Endometrium (tissue), 2 donors: ENCODE data around the gene ZNF462.
"Not testable (repeated sequence)": the region's sequence is repeated elsewhere in the genome, so short reads cannot be mapped to it uniquely, and the experiment has no call there.

Source experiments
- FAIRE-seq: peaks from 2 replicates; lab custom pipeline; 2012; peaks lifted over from hg19 to GRCh38; lab: Jason Lieb, UNC
- donor health status: control.
- donor health status: control.

ZNF462 gene

DNA sequence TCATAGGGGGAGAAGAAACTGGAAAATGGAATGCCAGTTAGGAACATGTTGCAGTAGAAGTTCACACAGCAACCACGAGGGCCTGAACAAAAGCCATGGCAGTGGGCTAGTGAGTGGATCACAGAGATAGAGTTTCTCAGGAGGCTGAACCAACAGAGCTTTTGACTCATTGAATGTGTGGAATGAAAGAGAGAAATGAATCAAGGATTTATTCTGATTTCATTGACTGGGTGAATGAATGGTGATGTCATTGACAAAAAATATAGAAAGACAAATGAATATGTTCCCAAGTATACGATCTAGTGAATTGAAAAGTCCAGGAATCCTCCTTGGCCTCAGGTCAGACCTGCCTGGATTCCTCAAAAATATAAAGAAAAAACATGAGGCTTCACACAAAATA, 99.2 kb downstream of the ZNF462 start:
- FAIRE-seq = no peak

DNA sequence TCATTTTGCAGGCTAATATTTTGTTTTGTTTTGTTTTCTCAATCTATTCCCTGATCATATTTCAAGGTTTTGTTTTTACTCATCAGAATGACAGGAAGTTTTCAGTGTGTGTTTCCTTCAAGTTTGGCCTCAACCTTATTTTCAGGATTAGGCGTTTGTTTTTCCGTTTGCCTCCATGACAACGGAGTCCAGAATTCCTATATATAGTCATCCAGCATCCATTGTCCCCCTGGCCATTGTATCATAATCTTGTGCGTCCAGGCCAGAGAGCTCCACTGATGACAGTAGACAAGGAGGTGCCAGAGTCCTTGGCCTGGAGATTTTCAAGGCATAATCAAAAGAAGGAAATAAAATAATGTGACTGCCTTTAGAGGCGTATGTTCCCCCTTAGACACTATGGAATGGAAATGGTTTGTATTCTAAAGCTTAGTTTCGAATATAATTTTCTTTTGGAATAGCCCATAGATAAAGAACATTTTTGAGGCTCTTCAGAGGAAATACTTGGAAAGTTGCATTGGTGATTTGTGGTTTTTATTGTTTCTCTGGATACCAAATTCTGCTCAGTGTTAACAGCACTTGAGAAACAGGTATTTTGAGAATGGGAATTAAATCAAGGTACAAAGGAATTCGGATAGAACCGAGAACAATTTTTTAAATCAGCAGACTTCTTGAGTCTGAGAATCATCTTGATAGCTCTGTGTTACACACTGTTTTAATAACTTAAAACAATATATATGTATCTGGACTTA, 99.8 kb downstream of the ZNF462 start:
- FAIRE-seq = no peak

DNA sequence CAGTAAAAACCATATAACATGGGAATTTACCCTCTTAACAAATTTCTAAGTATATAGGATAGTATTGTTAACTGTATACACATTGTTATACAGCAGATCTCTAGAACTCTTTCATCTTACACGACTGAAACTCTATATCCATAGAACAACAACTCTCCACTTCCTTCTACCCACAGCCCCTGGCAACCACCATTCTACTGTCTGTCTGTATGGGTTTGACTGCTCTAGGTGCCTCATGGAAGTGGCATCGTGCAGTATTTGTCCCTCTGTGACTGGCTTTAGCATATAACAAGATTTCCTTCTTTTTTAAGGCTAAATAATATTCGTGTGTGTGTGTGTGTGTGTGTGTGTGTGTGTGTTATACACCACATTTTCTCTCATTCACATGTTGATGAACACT, 100.7 kb downstream of the ZNF462 start:
- FAIRE-seq = no peak

DNA sequence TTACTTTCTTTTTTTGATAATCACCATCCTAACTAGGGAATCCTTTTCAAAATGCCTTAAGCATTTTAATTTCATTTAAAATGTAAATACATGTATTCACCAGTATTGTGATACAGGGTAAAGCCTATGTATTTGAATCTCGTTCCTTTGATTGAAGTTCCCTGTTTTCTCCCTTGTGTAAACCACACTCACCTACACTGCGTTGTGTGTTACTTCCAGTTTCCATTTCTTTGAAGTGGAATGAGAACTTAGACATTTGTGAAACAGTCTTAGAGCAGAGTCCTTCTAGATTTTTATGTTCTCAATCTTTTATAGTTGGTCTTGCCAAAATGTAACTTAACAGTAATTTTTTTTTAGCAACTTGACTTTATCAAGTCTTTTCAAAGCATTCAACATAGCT, 101.4 kb downstream of the ZNF462 start:
- no peak for FAIRE-seq

DNA sequence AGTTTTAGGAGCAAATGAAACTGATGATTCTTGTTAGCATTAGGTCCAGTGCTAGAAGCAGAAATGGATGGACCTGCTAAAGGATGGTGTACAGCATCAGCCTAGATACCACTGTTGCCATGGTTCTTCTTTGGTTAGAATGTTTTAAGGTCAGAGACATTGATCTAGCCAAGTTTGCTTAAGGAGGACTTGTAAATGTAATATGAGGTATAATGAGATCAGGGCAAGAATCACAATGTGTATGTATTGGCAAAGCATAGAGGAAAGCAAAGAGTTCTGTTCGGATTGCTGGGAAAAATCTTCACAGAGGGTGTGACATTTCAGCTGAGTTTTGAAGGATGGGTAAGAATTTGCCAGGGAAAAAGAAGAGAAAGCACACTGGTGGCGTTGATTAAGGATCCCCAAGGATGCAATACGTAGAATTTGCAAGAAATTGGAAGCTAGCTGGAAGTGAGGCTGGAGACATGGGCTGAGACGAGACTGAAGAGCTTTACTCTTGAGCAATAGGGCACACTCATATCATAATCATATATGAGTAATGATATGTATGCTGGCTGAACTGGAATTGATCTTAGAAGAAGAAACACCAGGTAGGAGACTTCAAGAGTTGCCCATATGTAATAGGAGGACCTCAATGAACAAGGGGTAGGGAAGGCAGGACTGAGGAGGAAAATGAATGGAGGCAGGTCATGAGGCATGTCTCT, 102.0 kb downstream of the ZNF462 start:
- no peak for FAIRE-seq

DNA sequence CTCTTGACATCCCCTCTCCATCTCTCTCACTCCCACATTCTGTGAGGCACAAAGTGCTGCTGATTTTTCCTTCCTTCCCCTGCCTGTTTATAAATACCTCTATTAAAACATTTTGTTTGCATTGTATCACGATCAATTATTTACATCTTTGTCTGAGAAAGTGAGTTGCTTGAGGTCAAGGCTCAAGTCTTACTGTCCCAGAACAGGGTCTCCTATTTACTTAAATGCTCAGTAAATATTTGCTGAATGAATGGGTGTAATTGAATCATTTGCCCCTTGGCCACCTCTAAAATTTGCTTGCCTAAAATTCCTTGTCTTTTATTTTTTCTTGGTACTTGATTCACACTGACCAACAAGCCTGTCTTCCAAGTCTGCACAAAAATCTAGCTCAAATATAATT, 103.5 kb downstream of the ZNF462 start:
- FAIRE-seq = no peak

DNA sequence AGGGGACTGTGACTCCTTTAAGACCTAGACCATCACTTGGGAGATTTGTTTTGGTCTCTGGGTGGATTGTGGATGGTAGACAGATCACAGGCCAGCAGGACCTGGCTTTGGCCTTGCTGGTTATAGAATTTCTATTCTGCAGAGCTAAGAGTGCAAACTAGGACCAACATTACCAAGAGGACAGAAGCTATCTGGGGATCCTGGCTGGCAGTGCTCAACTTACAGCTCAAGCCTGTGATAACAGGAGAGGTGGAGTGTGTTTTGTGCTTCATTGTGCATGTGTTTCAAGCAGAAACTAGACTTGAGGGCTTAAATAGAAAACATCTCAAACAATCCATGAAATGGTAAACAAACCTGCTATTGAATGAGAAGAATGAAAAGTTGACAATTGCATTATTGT, 106.7 kb downstream of the ZNF462 start:
- FAIRE-seq = no peak

DNA sequence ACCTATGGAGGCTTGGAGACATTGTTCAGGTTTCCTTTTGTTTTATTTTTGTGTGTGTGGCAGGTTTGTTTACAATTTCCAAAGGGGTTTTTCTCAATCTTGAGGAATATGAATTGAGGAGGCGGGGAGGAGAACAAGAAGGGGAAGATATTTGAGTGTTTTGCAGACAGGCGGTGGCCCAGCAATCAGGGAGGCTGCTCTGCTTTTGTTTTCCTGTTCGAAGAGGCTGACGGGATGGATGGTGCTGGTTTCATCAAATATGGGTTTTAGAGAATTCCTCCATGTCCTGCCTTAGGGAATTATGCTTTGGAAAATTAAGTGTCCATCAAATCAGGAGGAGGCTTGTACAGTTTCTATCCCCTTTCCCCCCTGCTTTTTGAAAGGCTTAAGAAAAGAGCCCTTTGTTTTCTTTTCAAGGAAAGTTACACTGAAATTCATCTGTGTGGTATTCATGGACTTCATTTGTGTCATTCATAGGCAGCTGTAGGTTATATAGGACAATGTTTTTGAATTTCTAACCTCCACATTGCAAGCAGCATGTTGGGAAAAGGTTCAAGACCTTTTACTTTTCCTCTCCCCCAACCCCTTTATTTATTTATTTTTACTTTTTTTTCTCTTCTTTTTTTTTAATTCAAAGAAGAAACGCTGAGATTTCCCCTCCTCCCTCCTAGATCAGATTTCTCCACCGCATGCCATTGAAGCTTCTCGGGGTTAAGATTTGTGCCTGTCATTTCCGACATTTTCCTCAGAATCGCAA, 107.4 kb downstream of the ZNF462 start:
- no peak for FAIRE-seq

DNA sequence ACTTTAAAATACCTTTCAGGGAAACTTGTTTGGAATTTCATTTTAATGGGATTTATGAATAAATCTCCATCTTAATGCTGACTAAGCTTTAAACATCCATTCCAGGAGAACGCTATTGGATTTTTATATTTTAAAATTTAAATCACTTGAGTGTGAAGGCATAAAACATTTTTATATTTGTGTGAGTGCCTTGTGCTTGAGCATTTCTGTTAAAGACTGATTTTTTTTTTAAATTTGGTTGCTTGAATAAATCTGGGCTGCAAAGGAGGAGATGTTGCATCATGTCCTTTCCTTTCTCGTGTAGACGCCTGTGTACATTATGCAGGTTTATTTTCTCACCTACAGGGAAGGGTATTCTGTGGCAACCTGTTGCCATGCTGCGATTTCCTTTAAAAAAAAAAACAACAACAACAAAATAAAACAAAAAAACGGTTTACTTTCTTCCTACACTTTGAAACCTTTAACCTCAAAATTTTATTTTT, 108.1 kb downstream of the ZNF462 start:
- no peak for FAIRE-seq

DNA sequence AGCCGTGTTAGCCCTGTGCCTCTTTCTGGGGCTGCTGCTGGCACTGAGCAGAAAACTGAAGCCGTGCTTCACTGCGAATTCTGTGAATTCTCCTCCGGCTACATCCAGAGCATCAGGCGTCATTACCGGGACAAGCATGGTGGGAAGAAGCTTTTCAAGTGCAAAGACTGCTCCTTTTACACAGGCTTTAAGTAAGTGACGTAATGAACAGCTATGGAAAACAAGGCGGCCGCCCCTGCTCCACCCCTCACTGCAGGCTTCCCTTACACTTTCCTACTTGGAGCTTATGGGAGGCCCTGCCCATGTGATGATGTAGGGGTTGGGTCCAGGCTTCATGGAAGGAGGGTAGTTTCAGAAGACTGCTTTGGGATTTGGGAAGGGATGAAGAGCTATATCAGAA, 109.1 kb downstream of the ZNF462 start:
- no peak for FAIRE-seq

DNA sequence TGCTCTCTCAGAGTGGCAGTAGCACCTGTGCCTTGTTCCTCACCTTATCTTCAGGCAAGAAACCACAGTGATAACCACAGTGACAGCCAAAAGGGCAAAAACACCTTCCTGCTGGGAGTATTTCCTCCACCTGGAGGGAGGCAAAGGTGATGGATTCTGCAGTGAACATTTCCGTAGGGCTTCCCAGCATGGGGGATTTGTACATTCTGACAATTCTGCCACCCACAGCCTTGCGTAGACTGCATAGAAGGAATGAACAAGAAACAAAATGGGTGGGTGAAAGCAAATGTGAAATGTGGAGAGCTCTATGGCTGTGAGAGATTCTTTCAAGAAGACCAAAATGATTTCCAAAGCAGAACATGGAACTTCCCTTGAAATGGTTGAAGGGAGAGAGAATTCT, 111.4 kb downstream of the ZNF462 start:
- no peak for FAIRE-seq

DNA sequence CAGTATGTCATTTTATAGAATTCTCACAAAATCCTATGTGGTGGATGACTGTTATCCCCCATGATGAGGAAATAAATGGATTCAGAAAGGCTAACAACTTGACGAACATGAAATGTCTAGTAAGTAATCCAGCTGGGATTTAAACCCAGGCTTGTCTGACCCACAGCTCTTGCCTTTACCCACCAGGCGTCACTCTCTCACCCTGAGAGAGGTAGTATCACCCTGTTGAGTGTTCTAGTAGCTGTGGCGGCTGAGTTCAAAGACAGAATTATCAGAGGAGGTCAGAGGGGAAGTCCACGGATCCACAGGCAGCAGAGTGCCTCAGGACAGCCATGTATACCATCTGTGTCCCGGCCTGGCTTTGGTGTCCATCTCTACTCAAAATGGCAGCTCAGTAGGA, 113.8 kb downstream of the ZNF462 start:
- FAIRE-seq = no peak

DNA sequence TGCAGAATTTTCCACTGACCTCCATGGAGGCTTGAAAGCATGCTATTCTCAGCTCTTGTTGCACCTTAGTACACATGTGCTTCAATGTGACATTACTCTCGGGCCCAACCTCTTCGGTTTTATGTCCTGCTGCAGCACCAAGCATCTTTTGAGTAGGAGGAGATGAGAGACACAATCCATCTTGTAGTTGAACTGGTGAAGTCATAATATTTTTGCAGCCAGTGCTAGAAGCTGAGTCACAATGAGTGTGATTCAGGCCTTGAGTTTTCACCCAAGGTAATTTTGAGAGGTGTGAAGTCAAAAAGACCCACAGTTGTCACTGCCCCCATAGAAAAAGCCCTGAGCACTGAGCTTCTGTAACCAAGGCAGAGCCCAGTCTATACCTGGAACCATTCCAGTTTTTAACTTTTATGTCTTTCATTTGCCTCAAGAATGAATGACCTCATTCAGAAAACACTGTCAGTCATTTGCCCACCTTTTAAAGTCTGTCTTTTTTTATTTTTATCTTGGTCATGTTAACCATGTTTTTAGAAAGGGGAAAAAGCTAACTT, 117.7 kb downstream of the ZNF462 start:
- no peak for FAIRE-seq

DNA sequence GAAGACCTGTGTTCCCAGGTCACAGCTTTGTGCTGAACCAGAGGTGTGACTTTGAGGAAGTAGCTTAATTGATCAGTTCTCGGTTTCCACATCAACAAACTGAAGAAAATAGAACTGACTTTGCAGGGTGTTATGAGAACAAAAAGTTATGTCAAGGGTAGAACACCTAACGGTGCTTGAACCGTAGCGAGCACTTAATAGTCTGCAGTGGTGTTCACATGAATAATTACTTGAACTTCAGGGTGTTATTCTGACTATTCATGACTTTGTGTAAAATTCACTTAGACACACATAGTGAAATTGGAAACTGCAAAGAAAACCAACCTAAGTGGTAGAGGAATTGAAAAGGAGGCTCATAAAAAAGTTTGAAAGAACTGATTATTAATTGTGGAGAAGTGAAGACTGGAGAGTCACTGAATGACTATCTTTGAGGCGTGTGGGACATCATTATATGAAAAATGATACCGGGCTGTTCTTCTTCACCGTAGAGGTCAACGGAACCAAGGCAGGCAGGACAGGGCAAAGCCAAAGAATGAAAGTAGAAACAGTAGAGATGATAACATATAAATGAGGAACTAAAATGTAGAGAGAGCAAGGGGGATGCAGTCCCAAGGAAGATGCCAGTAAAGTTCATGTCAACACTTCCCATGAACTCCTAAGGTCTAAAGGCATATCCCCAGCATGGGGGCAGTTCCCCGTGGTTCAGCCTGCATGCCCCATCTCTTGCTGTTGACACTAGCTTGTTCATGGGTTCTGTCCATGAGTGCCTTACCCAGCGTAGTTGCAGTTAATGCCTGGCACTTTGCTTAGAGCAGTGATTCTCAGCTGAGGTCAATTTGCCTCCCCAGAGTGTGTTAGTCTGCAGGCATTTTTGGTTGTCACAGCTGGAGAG, 118.7 kb downstream of the ZNF462 start:
- FAIRE-seq = no peak

DNA sequence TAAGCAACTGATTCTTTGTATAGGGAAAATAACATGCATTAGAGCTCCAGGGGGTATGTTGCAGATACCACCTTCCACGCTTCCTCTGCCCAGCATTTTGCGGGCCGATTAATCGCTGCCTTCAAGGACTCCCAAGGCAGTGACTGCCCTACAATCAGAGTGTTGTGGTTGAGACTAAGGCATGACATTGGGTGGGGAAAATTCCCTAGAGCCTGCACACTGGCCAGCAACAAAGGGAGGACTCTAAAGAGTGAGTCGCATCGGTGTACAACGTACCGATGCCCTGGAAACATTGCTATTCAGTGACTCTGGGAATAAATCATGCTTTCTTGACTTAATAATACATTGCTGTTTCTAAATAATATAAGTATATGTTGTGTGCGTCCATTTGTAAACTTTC, 119.7 kb downstream of the ZNF462 start:
- FAIRE-seq = no peak

DNA sequence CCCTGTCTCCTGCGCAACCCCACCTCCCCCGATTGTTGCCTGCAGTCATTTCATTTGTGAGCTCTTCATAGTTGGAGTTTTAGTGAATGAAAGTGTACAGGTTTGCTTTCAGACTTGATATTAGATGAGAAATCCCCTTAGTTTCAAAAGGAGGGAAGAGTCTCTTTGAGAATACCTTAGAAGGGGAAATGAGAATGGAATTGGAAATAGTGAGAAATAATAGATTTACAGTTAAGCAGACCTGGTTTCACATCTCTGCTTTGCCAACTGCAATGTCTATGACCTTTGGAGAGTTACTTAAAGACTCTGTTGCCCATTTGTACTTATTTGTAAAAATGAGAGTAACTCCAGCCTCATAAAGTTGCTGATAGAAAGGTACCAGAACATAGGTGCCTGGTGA, 120.4 kb downstream of the ZNF462 start:
- FAIRE-seq = no peak

DNA sequence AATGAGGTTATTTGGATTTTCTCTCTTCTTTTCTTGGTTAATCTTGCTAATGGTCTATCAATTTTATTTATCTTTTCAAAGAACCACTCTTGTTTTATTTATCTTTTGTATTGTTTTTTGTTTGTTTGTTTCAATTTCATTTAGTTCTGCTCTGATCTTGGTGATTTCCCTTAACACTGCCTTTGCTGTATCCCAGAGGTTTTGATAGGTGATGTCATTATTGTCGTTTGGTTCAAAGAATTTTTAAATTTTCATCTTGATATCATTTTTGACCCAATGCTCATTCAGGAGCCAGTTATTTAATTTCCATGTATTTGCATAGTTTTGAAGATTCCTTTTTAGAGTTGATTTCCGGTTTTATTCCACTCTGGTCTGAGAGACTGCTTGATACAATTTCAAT, 126.9 kb downstream of the ZNF462 start:
- not testable (repeated sequence) for FAIRE-seq

DNA sequence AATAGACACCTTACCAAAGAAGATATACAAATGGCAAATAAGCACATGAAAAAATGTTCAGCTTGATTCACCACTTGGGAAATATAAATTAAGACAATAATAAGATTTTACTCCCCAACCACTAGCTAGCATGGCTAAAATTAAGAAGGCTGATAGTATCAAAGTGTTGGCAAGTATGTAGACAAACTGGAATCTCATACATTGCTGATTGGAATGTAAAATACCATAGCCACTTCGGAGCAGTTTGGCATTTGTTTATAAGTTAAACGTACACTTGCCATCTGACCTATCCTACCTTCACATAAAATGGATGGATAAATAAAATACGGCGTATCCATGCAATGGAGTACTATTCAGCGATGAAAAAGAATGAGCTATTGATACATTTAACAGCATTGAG, 129.2 kb downstream of the ZNF462 start:
- FAIRE-seq = no peak

DNA sequence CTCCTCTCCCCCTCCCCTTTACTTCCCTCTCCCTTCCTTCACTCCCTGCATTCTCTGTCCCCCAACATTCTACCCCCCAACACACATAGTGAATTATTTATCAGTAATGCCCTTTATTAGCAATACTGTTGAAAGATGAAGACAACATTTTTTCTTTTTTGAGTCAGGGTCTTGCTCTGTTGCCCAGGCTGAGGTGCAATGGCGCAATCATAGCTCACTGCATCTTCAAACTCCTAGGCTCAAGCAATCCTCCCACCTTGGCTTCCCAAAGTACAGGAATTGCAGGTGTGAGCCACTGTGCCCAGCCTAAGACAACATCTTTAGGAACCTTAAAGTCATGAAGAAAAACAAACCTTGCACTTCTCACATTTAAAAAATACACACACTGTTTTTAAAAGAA, 130.6 kb downstream of the ZNF462 start:
- FAIRE-seq = no peak

DNA sequence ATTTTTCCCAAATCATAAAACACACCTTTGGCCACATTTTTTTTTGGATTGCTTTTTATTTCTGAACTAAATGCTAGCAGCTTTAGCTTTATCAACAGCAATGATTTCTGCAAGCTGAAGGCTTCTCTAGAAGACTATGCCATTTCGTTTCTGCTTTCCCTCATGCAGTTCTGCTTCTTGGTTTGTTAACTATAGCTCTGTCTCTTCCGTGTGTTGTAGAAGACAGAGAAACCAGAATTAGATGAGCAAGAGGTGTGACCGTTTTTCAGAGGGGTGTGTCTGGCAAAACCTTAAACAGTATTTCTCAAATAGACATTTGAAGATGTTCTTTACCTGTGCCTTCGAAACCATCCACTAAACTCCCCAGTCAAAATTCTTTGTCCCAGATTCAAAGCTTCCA, 131.5 kb downstream of the ZNF462 start:
- FAIRE-seq = no peak

DNA sequence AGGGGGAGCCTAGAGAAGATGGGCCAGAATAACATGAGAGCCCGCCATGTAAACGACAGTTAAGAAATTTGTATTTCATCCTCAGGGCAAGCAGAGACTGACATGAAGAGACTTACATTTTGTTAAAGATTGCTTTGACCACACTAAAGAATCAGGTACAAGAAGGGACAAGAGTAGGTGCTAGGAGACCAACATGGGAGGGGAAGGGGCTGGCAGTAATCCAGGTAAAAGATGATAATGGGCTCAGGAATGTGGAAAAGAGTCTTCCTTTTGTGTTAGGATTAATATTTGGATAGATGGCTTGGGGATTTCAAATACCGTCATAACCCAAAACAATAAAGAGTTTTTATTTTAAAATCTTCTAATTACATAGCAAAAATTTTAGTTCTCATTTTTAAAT, 137.3 kb downstream of the ZNF462 start:
- no peak for FAIRE-seq

DNA sequence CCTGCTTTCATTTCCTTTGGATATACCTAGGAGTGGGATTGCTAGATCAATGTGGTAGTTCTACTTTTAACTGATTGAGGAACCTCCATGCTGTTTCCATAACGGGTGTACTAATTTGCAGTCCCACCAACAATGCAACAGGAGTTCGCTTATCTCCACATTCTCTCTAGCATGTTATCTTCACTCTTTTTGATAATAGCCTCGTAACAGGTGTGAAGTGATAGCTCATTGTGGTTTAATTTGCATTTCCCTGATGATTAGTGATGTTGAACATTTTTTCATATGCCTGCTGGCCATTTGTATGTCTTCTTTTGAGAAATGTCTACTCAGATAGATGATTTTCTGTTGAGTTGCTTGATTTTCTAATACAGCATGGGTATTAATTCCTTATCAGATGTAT, 142.2 kb downstream of the ZNF462 start:
- FAIRE-seq = no peak
